GM12891 (cell line): ENCODE results near the gene ZSWIM1. TPM values are rescaled to one million over a fixed set of nuclear protein-coding genes. Genes with fewer than 3 reads are reported as not detected.

Experiments
- DNase-seq: peaks from one replicate; pipeline ENCODE4 v3.0.0; 2011; ENCODE audit warnings: low spot score; ENCODE audit not compliant: insufficient read length
- FAIRE-seq: peaks from 2 replicates; lab custom pipeline; 2011; peaks lifted over from hg19 to GRCh38; lab: Jason Lieb, UNC
- PAX5 ChIP-seq: IDR thresholded peaks from 2 replicates; pipeline ENCODE4 v1.6.1; 2011; ENCODE audit warnings: low read length, moderate library complexity, mild to moderate bottlenecking; ENCODE audit not compliant: insufficient read depth, severe bottlenecking
- POLR2A ChIP-seq: IDR thresholded peaks from 2 replicates; pipeline ENCODE4 v1.6.1; 2011; ENCODE audit warnings: low read depth, low read length, control low read depth
- POLR2AphosphoS5 ChIP-seq: IDR thresholded peaks from 2 replicates; pipeline ENCODE4 v1.6.1; 2011; ENCODE audit warnings: low read depth, low read length, control low read depth
- POU2F2 ChIP-seq: IDR thresholded peaks from 2 replicates; pipeline ENCODE4 v1.6.1; 2011; ENCODE audit warnings: low read depth, mild to moderate bottlenecking, control low read depth, low read length, moderate library complexity
- SPI1 ChIP-seq: IDR thresholded peaks from 2 replicates; pipeline ENCODE4 v1.6.1; 2011; ENCODE audit warnings: low read depth, low read length, control low read depth
- TAF1 ChIP-seq: IDR thresholded peaks from 2 replicates; pipeline ENCODE4 v1.6.1; 2011; ENCODE audit warnings: low read depth, low read length, control low read depth
- polyA plus RNA-seq: library from polyadenylated mRNA; unstranded; fragments of >200 nt; gene quantifications from one replicate; pipeline ENCODE4 v1.2.1, GENCODE V29; 2012; ENCODE audit warnings: low read depth, missing spikeins, inconsistent platforms; ENCODE audit not compliant: missing spikeins

ZSWIM1 gene
- 5.9 TPM for polyA plus RNA-seq

DNA sequence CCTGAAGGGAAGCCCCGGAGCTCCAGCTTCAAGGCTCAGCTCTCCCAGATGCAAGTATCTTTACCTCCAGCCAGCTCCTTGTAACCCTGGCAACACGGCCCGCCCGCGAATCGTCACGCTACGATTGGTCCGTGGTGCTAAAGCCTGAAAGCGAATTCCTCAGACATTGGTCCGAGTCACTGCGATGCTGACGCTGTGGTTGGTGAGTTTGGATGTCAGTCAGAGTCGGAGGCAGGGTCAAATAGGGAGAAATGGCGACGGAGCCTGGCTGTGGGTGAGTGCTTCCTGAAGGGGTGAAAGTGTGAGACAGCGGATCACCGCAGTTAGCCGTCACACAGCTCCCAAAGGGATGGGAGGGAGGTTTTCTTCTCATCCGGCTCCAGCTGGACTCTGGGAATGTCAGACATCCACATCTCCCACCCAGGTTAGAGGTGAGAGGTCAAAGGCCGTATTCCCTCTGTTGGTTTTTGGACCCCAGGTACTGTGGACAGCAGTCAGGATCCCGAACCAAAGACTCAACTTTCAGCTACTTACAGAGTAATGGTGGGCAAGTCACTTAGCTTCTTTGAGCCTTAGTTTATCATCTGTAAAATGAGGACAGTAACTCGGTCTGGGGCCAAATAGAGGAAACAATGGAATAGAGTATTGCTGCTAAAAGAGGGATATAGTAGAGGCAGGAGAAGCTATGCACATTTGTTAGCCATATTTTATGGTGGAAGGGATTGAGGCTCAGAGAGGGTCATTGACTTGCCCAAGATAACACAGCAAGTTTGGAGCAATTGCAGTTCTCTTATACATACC, at the start of gene ZSWIM1:
ZSWIM1 (plus strand) TSS at position 240 of the 801 bp plus-strand sequence. CDS start 1,366 bp downstream, outside the sequence.
- TF ChIP-seq SPI1, result no peak
- TF ChIP-seq POU2F2, result no peak
- TF ChIP-seq TAF1, result peak; percentile 98
- TF ChIP-seq POLR2A, result peak; percentile 97
- TF ChIP-seq PAX5, result peak; percentile 50
- peak; percentile 97 for TF ChIP-seq POLR2AphosphoS5
- DNase-seq (peak; percentile 94), FAIRE-seq (peak; percentile 97)

DNA sequence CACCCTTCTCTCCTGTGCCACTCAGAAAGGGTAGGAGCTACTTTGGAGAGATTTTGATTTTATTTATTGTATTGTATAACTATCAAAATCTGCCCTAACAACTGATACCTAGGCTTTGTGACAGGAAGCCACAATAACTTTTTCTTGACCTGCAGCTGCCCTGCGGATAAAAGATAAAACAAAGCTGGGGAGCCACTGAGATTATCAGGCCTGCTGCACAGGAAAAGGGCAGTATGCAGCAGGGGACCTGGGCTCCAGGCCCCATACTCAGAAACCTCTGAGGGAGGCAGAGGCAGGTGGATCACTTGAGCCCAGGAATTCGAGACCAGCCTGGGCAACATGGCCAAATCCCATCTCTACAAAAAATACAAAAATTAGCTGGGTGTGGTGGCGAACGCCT, 48.4 kb upstream of the ZSWIM1 start:
- no peak for TF ChIP-seq TAF1
- no peak for TF ChIP-seq PAX5
- TF ChIP-seq POU2F2, result no peak
- no peak for TF ChIP-seq SPI1
- TF ChIP-seq POLR2AphosphoS5, result no peak
- FAIRE-seq (no peak), DNase-seq (no peak)

DNA sequence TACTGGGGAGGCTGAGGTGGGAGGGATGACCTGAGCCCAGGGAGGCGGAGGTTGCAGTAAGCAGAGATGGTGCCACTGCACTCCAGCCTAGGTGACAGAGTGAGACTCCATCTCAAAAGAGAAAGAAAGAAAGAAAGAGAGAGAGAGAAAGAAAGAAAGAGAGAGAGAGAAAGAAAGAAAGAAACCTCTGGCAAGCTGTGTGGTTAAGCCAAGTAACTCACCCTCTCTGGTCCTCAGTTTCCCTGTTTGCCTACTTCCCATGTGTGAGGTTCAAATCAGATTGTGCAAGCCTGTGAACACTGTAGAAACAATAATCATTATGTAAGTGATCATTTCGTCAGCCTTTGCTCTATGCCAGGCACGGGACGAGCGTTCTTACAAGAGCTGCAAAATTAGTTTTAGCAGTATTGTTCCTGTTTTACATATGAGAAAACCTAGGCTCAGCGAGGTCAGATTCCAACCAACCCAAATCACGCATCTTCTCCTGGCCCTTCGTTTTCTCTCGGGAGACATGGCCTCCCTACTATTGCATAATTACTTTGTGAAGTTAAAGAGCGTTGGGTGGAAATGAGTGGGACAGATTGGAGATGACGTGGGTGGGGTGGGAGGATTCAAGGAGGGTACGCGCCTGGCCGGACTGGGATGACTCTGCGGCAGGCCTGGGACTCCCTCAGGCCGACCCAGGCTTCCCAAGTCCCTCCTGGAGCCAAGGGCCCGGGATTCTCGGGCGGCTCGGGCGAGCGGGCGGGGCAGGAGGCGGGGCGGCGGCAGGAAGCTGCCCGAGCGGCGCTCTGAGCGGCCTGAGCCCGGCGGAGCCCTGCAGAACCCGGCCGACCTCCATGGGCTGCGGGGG, 47.8 kb upstream of the ZSWIM1 start, which contains the start of gene SNX21:
SNX21 (plus strand) TSS at position 770 of the 853 bp plus-strand sequence. CDS start 121 bp downstream, outside the sequence.
- DNase-seq (peak; percentile 67), FAIRE-seq (no peak)
- TF ChIP-seq TAF1, result no peak

DNA sequence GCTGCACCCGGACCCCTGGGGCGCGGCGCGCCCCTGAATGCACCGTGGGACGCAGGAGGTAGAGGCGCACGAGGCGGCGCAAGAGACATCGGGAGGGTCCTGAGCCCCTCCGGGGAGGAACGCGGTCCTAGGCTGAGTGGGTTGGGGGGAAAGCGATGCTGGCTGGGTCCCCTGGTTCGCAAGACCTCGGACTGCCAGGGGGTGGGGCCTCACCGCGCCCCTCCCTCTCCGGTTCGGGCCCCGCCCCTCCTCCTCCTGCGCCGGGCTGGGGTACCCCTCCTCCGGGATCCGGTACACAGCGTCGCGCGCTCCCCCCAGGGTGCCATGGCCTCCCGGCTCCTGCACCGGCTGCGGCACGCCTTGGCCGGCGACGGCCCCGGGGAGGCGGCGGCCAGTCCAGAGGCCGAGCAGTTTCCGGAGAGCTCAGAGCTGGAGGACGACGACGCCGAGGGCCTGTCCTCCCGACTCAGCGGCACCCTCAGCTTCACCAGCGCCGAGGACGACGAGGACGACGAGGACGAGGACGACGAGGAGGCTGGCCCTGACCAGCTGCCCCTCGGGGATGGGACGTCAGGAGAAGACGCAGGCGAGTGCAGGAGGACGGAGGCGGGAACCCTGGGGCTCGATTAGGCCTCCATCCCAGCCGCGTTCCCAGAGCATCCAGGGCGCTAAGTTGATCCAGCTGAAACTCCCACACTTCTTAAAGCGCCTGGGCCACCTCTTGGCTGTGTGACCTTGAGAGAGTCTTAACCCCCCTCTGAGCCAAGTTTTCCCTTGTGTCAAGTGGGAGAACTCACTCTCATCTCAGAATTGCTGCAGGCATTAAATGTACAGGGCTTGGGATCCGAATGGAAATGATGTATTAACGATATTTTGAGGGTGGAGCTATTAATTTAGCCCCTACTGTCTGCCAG, 46.9 kb upstream of the ZSWIM1 start:
- peak; percentile 79 for DNase-seq
- TF ChIP-seq SPI1, result no peak
- TF ChIP-seq POLR2A, result no peak
- TF ChIP-seq POU2F2, result no peak
- no peak for TF ChIP-seq POLR2AphosphoS5
- no peak for TF ChIP-seq TAF1
- TF ChIP-seq PAX5, result no peak
- no peak for FAIRE-seq

DNA sequence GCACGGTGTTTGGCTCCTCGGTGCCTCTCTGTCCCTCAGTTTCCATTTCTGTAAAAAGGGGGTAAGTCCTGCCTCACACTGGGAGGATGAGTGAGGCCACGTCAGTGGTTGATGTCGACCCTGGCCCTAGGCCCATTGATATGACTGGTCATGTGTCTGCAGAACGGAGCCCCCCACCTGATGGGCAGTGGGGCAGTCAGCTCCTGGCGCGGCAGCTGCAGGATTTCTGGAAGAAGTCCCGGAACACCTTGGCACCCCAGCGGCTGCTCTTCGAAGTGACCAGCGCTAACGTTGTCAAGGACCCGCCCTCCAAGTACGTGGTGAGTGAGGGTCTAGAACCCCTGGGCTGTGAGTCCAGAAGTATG, 46.2 kb upstream of the ZSWIM1 start:
- no peak for DNase-seq
- FAIRE-seq, result no peak
- TF ChIP-seq TAF1 (no peak), POLR2A (no peak), PAX5 (no peak)

DNA sequence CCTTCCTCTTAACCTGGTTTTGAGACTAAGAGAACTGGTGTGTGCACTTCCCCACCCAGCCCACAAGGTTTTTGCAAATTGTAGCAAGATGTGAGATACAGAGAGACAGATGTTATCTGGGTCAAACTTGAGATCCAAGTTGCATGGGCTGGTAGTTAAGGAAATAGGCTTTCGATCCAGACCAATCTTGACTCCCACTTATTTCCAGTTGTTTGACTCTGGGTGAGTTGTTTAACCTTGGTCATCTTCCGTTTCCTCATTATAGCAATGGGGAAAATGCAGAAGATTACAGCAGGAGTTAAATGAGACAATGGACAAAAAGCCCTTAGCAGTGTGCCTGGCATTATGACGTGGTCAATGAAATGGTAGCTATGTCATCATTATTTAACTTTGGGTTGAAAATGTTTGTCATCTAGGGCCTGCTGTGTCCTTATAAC, 45.7 kb upstream of the ZSWIM1 start:
- TF ChIP-seq PAX5 (no peak), SPI1 (no peak), POLR2AphosphoS5 (no peak), TAF1 (no peak), POU2F2 (no peak), POLR2A (no peak)
- FAIRE-seq, result no peak
- no peak for DNase-seq

DNA sequence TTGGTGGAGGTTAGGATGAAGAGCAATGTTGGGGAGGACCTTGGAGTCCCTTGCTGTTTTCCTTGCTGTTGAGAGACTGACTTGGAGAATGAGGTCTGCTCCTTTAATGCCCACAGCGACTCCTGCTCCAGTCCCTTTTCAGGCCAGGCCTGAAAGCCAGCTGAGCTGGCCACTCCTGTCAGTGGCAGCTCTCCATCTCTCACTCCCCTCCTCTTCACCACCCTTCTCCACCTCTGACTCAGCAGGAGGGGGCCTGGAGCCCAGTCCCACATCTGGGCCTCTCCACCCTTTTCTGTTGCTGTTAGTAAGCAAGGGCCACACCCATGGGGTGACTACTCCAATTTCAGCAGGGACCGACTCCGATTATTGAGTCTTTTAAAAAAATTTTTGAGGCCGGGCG, 45.2 kb upstream of the ZSWIM1 start:
- no peak for FAIRE-seq
- DNase-seq, result no peak

DNA sequence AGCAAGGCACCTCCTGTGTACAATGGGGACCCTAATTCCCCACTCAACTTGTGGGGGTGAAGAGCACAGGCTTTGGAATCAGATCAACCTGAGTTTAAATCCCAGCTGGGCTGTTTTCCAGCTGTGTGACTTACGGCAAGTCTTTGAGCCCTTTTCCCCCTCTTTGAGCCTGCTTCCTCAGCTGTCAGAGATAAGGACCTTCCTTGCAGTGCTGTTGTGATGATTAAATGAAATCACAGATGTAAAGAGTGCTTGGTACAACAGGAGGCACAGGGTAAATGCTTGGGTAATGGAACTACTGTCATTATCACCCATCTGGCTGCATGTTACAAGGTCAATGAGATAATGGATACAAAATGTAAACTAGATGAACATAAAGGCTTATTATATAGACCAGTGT, 44.2 kb upstream of the ZSWIM1 start:
- FAIRE-seq, result no peak
- DNase-seq, result no peak
- TF ChIP-seq POLR2AphosphoS5 (no peak), PAX5 (no peak), TAF1 (no peak), POU2F2 (no peak)

More for the DNA sequence above, 45.2 kb upstream of the ZSWIM1 start:
- TF ChIP-seq PAX5, result no peak
- TF ChIP-seq POU2F2, result no peak
- no peak for TF ChIP-seq TAF1
- no peak for TF ChIP-seq POLR2A
- no peak for TF ChIP-seq POLR2AphosphoS5
- TF ChIP-seq SPI1, result no peak

DNA sequence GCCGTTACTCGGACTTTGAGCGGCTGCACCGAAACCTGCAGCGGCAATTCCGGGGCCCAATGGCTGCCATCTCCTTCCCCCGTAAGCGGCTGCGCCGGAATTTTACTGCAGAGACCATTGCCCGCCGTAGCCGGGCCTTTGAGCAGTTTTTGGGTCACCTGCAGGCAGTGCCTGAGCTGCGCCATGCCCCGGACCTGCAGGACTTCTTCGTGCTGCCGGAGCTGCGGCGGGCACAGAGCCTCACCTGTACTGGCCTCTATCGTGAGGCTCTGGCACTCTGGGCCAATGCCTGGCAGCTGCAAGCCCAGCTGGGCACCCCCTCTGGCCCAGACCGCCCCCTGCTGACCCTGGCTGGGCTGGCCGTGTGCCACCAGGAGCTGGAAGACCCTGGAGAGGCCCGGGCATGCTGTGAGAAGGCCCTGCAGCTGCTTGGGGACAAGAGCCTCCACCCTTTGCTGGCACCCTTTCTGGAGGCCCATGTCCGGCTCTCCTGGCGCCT, 40.3 kb upstream of the ZSWIM1 start:
- DNase-seq (no peak), FAIRE-seq (no peak)

More for the DNA sequence above, 40.3 kb upstream of the ZSWIM1 start:
- TF ChIP-seq POLR2AphosphoS5, result no peak
- no peak for TF ChIP-seq TAF1
- TF ChIP-seq PAX5, result no peak
- no peak for TF ChIP-seq POU2F2
- TF ChIP-seq POLR2A, result no peak
- TF ChIP-seq SPI1, result no peak
